HepG2 (cell line): ENCODE data around the gene TRIM2. TPM values are rescaled to one million over a fixed set of nuclear protein-coding genes. Genes with fewer than 3 reads are reported as not detected.

Experiments used
- RERE ChIP-seq: IDR thresholded peaks from 2 replicates; pipeline ENCODE4 v1.6.1; 2016; ENCODE audit warnings: low read depth, missing genetic modification reagents, missing compliant biosample characterization
- polyA plus RNA-seq, 8 experiments: library from polyadenylated mRNA; depleted of rRNA in 3 of 8; stranded (reverse) in 7 of 8; unstranded in 1 of 8; fragments of >200 nt; fragmentation: Illumina TruSeq in 4 of 8; extraction: Trizol in 4 of 8; gene quantifications; 2 replicates each; pipeline versions ENCODE4 v1.2.1 to v1.2.3, GENCODE V29; 2011 to 2016; ENCODE audit warnings: low read depth in 4 of 8, missing spikeins in 1 of 8, mixed read lengths in 1 of 8; ENCODE audit not compliant: insufficient read depth in 1 of 8
- total RNA-seq, 5 experiments: library from RNA; depleted of rRNA; stranded (reverse); fragments of >200 nt; fragmentation: Illumina TruSeq; extraction: Trizol; gene quantifications; 2 replicates each; pipeline ENCODE4 v1.2.3, GENCODE V29; 2016; ENCODE audit warnings: low read depth in 1 of 5
- TF ChIP-seq, protein P1 (sequence below): sonication (generic); formaldehyde crosslinking; IDR thresholded peaks from 2 replicates; pipeline ENCODE4 v1.4.0; 2020; ENCODE audit warnings: mild to moderate bottlenecking, missing genetic modification reagents

TRIM2 gene
- total and polyA plus RNA-seq, 2 of the 13 experiments (the other 11 are each of a cell fraction or from before 2014, with no cell fraction given) = 2.1 to 4.2 TPM

GRCh38 chr4:153276971-153277370 lies 72.7 kb downstream of the TRIM2 start (continued):
- TF ChIP-seq RERE (CRISPR knock-in tag) = no peak
- TF ChIP-seq, protein P1, sequence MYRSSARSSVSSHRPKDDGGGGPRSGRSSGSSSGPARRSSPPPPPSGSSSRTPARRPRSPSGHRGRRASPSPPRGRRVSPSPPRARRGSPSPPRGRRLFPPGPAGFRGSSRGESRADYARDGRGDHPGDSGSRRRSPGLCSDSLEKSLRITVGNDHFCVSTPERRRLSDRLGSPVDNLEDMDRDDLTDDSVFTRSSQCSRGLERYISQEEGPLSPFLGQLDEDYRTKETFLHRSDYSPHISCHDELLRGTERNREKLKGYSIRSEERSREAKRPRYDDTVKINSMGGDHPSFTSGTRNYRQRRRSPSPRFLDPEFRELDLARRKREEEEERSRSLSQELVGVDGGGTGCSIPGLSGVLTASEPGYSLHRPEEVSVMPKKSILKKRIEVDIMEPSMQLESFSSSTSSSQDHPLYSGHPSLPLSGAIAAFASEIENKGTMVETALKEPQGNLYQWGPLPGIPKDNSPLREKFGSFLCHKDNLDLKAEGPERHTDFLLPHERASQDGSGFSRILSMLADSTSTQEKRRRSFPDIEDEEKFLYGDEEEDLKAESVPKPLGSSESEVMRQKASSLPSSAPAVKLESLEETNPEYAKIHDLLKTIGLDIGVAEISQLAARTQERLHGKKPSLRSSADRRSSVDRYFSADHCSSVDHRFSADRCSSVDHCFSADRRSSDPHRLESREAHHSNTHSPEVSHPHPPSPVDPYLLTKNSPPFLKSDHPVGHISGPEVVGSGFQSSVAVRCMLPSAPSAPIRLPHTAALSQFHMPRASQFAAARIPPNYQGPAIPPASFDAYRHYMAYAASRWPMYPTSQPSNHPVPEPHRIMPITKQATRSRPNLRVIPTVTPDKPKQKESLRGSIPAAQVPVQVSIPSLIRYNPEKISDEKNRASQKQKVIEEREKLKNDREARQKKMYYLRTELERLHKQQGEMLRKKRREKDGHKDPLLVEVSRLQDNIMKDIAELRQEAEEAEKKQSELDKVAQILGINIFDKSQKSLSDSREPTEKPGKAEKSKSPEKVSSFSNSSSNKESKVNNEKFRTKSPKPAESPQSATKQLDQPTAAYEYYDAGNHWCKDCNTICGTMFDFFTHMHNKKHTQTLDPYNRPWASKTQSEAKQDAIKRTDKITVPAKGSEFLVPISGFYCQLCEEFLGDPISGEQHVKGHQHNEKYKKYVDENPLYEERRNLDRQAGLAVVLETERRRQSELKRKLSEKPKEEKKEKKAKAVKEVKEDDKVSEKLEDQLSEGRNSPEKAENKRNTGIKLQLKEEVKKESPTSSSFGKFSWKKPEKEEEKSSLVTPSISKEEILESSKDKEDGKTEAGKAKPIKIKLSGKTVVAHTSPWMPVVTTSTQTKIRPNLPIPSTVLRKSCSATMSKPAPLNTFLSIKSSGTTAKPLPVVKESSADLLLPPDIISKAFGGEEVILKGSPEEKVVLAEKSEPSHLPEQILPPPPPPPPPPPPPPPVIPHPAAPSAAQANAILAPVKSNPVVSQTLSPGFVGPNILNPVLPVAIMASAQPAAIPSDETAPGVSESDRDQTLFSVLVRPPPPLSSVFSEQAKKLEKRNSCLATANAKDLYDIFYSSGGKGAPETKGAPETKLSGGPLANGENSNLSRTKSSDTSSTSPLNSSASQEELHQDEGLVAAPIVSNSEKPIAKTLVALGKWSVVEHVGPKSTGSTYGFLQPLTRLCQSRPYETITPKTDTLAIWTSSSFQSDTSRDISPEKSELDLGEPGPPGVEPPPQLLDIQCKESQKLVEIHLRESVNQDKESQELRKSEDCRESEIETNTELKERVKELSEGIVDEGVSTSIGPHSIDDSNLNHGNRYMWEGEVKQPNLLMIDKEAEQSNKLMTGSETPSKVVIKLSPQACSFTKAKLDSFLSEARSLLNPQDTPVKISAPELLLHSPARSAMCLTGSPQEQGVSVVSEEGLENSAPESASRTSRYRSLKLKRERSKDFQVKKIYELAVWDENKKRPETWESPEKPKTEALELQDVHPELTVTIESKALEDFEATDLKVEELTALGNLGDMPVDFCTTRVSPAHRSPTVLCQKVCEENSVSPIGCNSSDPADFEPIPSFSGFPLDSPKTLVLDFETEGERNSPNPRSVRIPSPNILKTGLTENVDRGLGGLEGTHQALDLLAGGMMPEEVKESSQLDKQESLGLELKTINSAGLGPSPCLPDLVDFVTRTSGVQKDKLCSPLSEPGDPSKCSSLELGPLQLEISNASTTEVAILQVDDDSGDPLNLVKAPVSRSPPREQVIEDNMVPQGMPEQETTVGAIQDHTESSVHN = no peak
